ENCODE measurements around the gene ING1.

DNA sequence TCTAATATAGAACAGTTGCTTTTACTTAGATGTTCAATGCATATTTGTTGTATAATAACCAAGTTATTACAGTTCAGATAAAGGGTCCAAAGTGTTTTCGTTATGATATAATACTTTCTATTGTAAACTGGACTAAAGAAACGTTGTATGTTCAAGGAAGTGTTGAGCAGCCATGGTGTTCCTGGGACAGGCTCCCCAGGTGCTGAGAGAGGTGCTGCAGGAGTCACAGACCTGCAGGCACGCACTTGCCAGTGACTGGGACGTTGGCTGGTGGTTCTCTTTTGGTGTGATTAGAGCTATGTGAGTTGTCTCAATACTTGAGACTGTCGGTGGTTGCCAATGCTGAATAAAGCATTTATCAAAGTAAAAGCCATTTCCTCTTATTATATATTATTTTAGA lies 9.5 kb downstream of the ING1 start:
- TF ChIP-seq, protein P1, sequence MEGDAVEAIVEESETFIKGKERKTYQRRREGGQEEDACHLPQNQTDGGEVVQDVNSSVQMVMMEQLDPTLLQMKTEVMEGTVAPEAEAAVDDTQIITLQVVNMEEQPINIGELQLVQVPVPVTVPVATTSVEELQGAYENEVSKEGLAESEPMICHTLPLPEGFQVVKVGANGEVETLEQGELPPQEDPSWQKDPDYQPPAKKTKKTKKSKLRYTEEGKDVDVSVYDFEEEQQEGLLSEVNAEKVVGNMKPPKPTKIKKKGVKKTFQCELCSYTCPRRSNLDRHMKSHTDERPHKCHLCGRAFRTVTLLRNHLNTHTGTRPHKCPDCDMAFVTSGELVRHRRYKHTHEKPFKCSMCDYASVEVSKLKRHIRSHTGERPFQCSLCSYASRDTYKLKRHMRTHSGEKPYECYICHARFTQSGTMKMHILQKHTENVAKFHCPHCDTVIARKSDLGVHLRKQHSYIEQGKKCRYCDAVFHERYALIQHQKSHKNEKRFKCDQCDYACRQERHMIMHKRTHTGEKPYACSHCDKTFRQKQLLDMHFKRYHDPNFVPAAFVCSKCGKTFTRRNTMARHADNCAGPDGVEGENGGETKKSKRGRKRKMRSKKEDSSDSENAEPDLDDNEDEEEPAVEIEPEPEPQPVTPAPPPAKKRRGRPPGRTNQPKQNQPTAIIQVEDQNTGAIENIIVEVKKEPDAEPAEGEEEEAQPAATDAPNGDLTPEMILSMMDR (IDR thresholded peaks at IDR 0.05), result no peak
- TF ChIP-seq EP300 (IDR thresholded peaks at IDR 0.05), result no peak
- TF ChIP-seq POLR2A (IDR thresholded peaks at IDR 0.05), result no peak

All from upper lobe of left lung (tissue), 4 donors.